GM12878 (cell line): ENCODE measurements around the gene HOMER2. TPM values are rescaled to one million over a fixed set of nuclear protein-coding genes. Genes with fewer than 3 reads are reported as not detected.

Experiments
- ATAC-seq: fragments of 200-7000 bp; cut with Tn5 transposase; 3 replicates; pipeline ENCODE4 v1.9.1; 2020; ENCODE audit warnings: mild to moderate bottlenecking, moderate library complexity
- BruUV-seq: library from RNA; stranded (reverse); fragments of 400-500 nt; replicated peaks from 2 replicates; lab custom pipeline; 2021; lab: Mats Ljungman, UMichigan
- CTCF ChIA-PET: fragments of 300-600 bp; sonication (Branson Sonifier 250); formaldehyde crosslinking; extraction: SDS; loops from one replicate; lab custom pipeline; 2021; ENCODE audit warnings: inconsistent platforms; lab: Yijun Ruan, JAX
- POLR2A ChIA-PET: fragments of 350-600 bp; formaldehyde crosslinking; extraction: SDS; loops from one replicate; lab custom pipeline; 2021; ENCODE audit warnings: inconsistent platforms; lab: Charles Lee
- RAD21 ChIA-PET: fragments of 300-600 bp; sonication (Branson Sonifier 250); formaldehyde crosslinking; loops from one replicate; lab custom pipeline; 2023; ENCODE audit warnings: antibody characterized with exemption; ENCODE audit not compliant: unreplicated experiment; lab: Charles Lee
- SMC1A ChIA-PET: fragments of 300-600 bp; sonication (Branson Sonifier 250); formaldehyde crosslinking; loops from one replicate; lab custom pipeline; 2023; ENCODE audit not compliant: unreplicated experiment, uncharacterized antibody; lab: Charles Lee
- DNase-seq: peaks from one replicate; pipeline ENCODE4 v3.0.0-alpha.2; 2011; ENCODE audit warnings: low read depth, low spot score
- FAIRE-seq: peaks from 3 replicates; lab custom pipeline; 2011; peaks lifted over from hg19 to GRCh38; lab: Jason Lieb, UNC
- H2AFZ ChIP-seq: 2 replicates; pipeline ENCODE4 v1.6.0; 2011; ENCODE audit warnings: low read depth, low read length, control low read depth; ENCODE audit not compliant: control insufficient read depth
- H3K27ac ChIP-seq: 2 replicates; pipeline ENCODE4 v1.5.1; 2011; ENCODE audit warnings: control low read depth; ENCODE audit not compliant: control insufficient read depth, insufficient read depth
- H3K27me3 ChIP-seq, 2 experiments: replicated peaks in 1 of 2; 2 replicates each; pipeline versions ENCODE4 v1.6.0 to v1.6.1; 2011; ENCODE audit warnings: low read length in 1 of 2; ENCODE audit not compliant: control insufficient read depth in 2 of 2, insufficient read depth in 2 of 2
- H3K36me3 ChIP-seq, 2 experiments: 2 replicates each; pipeline ENCODE4 v1.5.1; 2011; ENCODE audit warnings: low read length in 1 of 2; ENCODE audit not compliant: control insufficient read depth in 2 of 2, insufficient read depth in 2 of 2
- H3K4me1 ChIP-seq: 2 replicates; pipeline ENCODE4 v1.6.1; 2011; ENCODE audit warnings: mild to moderate bottlenecking, low read length, moderate library complexity, mixed read lengths; ENCODE audit not compliant: control insufficient read depth, insufficient read depth
- H3K4me2 ChIP-seq: 2 replicates; pipeline ENCODE4 v1.6.0; 2011; ENCODE audit warnings: control low read depth; ENCODE audit not compliant: control insufficient read depth, insufficient read depth
- H3K4me3 ChIP-seq: fragments of 200-600 bp; sonication (generic); 2 replicates; pipeline ENCODE4 v1.5.1; 2016
- H3K79me2 ChIP-seq: 2 replicates; pipeline ENCODE4 v1.6.0; 2011; ENCODE audit warnings: low read length; ENCODE audit not compliant: control insufficient read depth, insufficient read depth
- H3K9ac ChIP-seq: 2 replicates; pipeline ENCODE4 v1.8.0; 2011; ENCODE audit warnings: low read length, control low read depth, mixed read lengths; ENCODE audit not compliant: control insufficient read depth, insufficient read depth
- H3K9me3 ChIP-seq: replicated peaks from 3 replicates; pipeline ENCODE4 v1.5.1; 2011; ENCODE audit warnings: mild to moderate bottlenecking, low read length; ENCODE audit not compliant: control insufficient read depth, insufficient read depth
- H4K20me1 ChIP-seq: 2 replicates; pipeline ENCODE4 v1.6.0; 2011; ENCODE audit not compliant: control insufficient read depth, insufficient read depth
- HCFC1 ChIP-seq: fragments of 150-350 bp; IDR thresholded peaks from 2 replicates; pipeline ENCODE4 v1.6.1; 2014; ENCODE audit warnings: low read length
- KAT2A ChIP-seq: conservative IDR thresholded peaks from 2 replicates; pipeline ENCODE4 v1.6.1; 2011; ENCODE audit warnings: low read depth, low read length; ENCODE audit not compliant: control insufficient read depth
- KLF5 ChIP-seq: fragments of 450-650 bp; IDR thresholded peaks from 2 replicates; pipeline ENCODE4 v1.6.1; 2014; ENCODE audit warnings: mild to moderate bottlenecking; ENCODE audit not compliant: partially characterized antibody
- NFXL1 ChIP-seq: fragments of 450-650 bp; IDR thresholded peaks from 2 replicates; pipeline ENCODE4 v1.6.1; 2017; ENCODE audit warnings: antibody characterized with exemption, mild to moderate bottlenecking, borderline replicate concordance
- STAT1 ChIP-seq: fragments of 450-650 bp; conservative IDR thresholded peaks from 2 replicates; pipeline ENCODE4 v1.6.1; 2014; ENCODE audit warnings: antibody characterized with exemption, mild to moderate bottlenecking
- WGBS: methylation state at CpG from one replicate; pipeline ENCODE4 v1.1.6; 2016; ENCODE audit warnings: low lambda C conversion rate; ENCODE audit not compliant: insufficient replicate concordance, insufficient coverage; ENCODE audit errors: missing lambda C conversion rate; 5-methylcytosine and 5-hydroxymethylcytosine counted together
- in situ Hi-C: fragments of 300-500 bp; cut with MboI; formaldehyde crosslinking; loops from 9 replicates; pipeline ENCODE4 v1.14.3; 2018; ENCODE audit warnings: mixed read lengths
- intact Hi-C: fragments of 100-400 bp; cut with micrococcal nuclease; formaldehyde crosslinking; loops from one replicate; pipeline ENCODE4 v1.14.2; 2022; ENCODE audit not compliant: unreplicated experiment
- polyA plus RNA-seq, 11 experiments: library from polyadenylated mRNA; depleted of rRNA in 4 of 11; unstranded in 6 of 11; stranded (reverse) in 5 of 11; fragments of >200 nt; fragmentation: Nextera tagmentation in 4 of 11; fragmentation: Illumina TruSeq in 1 of 11; extraction: Ambion mirVana in 4 of 11; extraction: Trizol in 1 of 11; gene quantifications; 1 replicate in 1 of 11; 2 replicates in 10 of 11; pipeline versions ENCODE4 v1.2.1 to v1.2.3, GENCODE V29; 2011 to 2016; ENCODE audit warnings: inconsistent platforms in 2 of 11, missing spikeins in 2 of 11, low read depth in 1 of 11
- total RNA-seq, 4 experiments: library from RNA; depleted of rRNA in 3 of 4; stranded (reverse); fragments of >200 nt in 3 of 4; fragmentation: Illumina TruSeq in 1 of 4; extraction: Trizol in 1 of 4; gene quantifications; 2 replicates each; pipeline versions ENCODE4 v1.2.1 to v1.2.3, GENCODE V29; 2013 to 2021
- TF ChIP-seq, protein P1 (sequence below): fragments of 450-650 bp; IDR thresholded peaks from 2 replicates; pipeline ENCODE4 v1.6.1; 2017; ENCODE audit warnings: mild to moderate bottlenecking, low read depth, inconsistent platforms; ENCODE audit not compliant: poor library complexity, severe bottlenecking

HOMER2 gene
- total and polyA plus RNA-seq, 10 of the 15 experiments (the other 5 are each of a cell fraction or from before 2014, with no cell fraction given) = 0.60 to 5.0 (median 1.8) TPM

DNA sequence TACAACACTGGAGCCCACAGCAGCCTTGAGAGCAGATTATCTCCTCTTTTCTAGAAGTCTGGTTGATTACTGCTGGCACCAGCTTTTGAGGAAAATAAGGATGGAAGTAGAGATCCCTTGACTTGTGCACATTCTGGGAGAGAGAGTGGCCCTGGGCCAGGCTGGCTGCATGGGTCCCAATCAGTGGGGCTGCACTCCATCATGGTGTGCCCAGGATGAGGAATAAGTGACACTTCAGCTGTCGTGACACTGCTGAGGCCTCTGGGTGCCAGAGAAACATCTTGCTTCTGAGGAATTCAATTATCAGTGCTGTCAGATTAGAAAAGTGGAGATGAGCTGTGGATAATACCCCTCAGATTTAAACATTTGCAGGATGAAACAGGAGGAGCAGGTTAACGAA, 42.6 kb upstream of the HOMER2 start:
- no peak for ATAC-seq
- SMC1A ChIA-PET = interaction anchor here (0.7 to 1.1 kb wide), 2 partner anchors 162 to 205 kb away, joined by 3 read pairs; no protein-coding TSS in a partner anchor
- no peaks in the 10 kb centered on the region for H4K20me1 ChIP-seq
- no peak overlapping the region for H3K27ac ChIP-seq
- H3K9me3 ChIP-seq = no peaks in the 10 kb centered on the region
- H2AFZ ChIP-seq = no peak overlapping the region
- FAIRE-seq = no peak
- in situ Hi-C loops (no loop called here), intact Hi-C loops (no loop called here)
- no peaks in the 10 kb centered on the region; the same call in 1 of the 2 replicates for H3K4me1 ChIP-seq
- BruUV-seq = no TSS peak
- RAD21 ChIA-PET = interaction anchor here (1.0 to 1.5 kb wide), 2 partner anchors 9 to 145 kb away, joined by 3 read pairs; partner anchors contain the start of gene RAMAC
- WGBS = 100% methylated on average over 2 of the region's 2 CpGs
- H3K9ac ChIP-seq = no peak overlapping the region
- no peak overlapping the region for H3K4me2 ChIP-seq
- no peak for DNase-seq
- no peaks in the 10 kb centered on the region for H3K27me3 ChIP-seq
- H3K79me2 ChIP-seq = no peaks in the 10 kb centered on the region
- POLR2A ChIA-PET = interaction anchor here (1.4 kb wide), 1 partner anchor 10 kb away, joined by 3 read pairs; no protein-coding TSS in a partner anchor
- no peak overlapping the region for H3K4me3 ChIP-seq
- H3K36me3 ChIP-seq = no peaks in the 10 kb centered on the region; a peak in 1 of 4 replicates
- TF ChIP-seq, protein P1, sequence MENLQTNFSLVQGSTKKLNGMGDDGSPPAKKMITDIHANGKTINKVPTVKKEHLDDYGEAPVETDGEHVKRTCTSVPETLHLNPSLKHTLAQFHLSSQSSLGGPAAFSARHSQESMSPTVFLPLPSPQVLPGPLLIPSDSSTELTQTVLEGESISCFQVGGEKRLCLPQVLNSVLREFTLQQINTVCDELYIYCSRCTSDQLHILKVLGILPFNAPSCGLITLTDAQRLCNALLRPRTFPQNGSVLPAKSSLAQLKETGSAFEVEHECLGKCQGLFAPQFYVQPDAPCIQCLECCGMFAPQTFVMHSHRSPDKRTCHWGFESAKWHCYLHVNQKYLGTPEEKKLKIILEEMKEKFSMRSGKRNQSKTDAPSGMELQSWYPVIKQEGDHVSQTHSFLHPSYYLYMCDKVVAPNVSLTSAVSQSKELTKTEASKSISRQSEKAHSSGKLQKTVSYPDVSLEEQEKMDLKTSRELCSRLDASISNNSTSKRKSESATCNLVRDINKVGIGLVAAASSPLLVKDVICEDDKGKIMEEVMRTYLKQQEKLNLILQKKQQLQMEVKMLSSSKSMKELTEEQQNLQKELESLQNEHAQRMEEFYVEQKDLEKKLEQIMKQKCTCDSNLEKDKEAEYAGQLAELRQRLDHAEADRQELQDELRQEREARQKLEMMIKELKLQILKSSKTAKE = no peak
- TF ChIP-seq NFXL1 = no peak
- CTCF ChIA-PET = interaction anchor here (1.0 to 1.9 kb wide), 3 partner anchors 34 to 464 kb away, joined by 3 to 9 read pairs (median 3); no protein-coding TSS in a partner anchor

GRCh38 chr15:82993144-82993543, 40.6 kb upstream of the HOMER2 start:
- TF ChIP-seq STAT1 (no peak), HCFC1 (no peak), KAT2A (no peak), KLF5 (no peak)
- TF ChIP-seq, protein P1 = no peak
- FAIRE-seq = no peak
- WGBS = 70% methylated on average over 4 of the region's 4 CpGs

More at GRCh38 chr15:82993144-82993543, 40.6 kb upstream of the HOMER2 start:
- Histone ChIP-seq H3K4me3 (no peak overlapping the region), H3K9ac (no peak overlapping the region), H2AFZ (no peak overlapping the region), H3K4me2 (no peak overlapping the region), H3K4me1 (no peaks in the 10 kb centered on the region), H3K27me3 (no peaks in the 10 kb centered on the region), H3K79me2 (no peaks in the 10 kb centered on the region), H4K20me1 (no peaks in the 10 kb centered on the region), H3K27ac (no peak overlapping the region), H3K36me3 (no peaks in the 10 kb centered on the region; a peak in 1 of 4 replicates), H3K9me3 (no peaks in the 10 kb centered on the region)
- CTCF ChIA-PET = interaction anchor here (0.9 to 1.8 kb wide), 4 partner anchors 9 to 462 kb away, joined by 3 to 8 read pairs (median 4); partner anchors contain the start of gene C15orf40
- no TSS peak for BruUV-seq
- SMC1A ChIA-PET = no interaction called here
- DNase-seq (no peak), ATAC-seq (no peak)
- RAD21 ChIA-PET = no interaction called here
- in situ Hi-C loops (no loop called here), intact Hi-C loops (no loop called here)
- POLR2A ChIA-PET = no interaction called here
